Heart left ventricle (tissue), 16 donors: ENCODE results near the gene EREG. TPM values are rescaled to one million over a fixed set of nuclear protein-coding genes. Genes with fewer than 3 reads are reported as not detected.

Experiments used
- ATAC-seq, 4 donors: fragments of 200-7000 bp; cut with Tn5 transposase; one replicate each; pipeline ENCODE4 v1.9.1; 2020 to 2022; ENCODE audit warnings: moderate library complexity in 4 of 4, mild to moderate bottlenecking in 3 of 4, moderate number of reproducible peaks in 1 of 4
- DNase-seq, 5 donors: peaks; one replicate each; pipeline ENCODE4 v3.0.0-alpha.2; 2020
- H3K27ac ChIP-seq, 12 donors: fragments of 200-600 bp; sonication (generic) in 4 of 12; one replicate each; pipeline versions ENCODE4 v1.5.0 to v1.8.0; 2016 to 2022; ENCODE audit warnings: mild to moderate bottlenecking in 2 of 12
- H3K27me3 ChIP-seq, 9 donors: fragments of 200-600 bp; sonication (generic) in 2 of 9; one replicate each; pipeline versions ENCODE4 v1.5.1 to v1.8.0; 2016 to 2022; ENCODE audit warnings: mild to moderate bottlenecking in 3 of 9
- H3K36me3 ChIP-seq, 9 donors: fragments of 200-600 bp; sonication (generic) in 2 of 9; one replicate each; pipeline versions ENCODE4 v1.5.0 to v1.8.0; 2018 to 2022; ENCODE audit warnings: mild to moderate bottlenecking in 2 of 9
- H3K4me1 ChIP-seq, 12 donors: fragments of 200-600 bp; sonication (generic) in 4 of 12; one replicate each; pipeline versions ENCODE4 v1.5.0 to v1.8.0; 2016 to 2022; ENCODE audit warnings: mild to moderate bottlenecking in 3 of 12
- H3K4me3 ChIP-seq, 12 donors: fragments of 200-600 bp; sonication (generic) in 4 of 12; one replicate each; pipeline versions ENCODE4 v1.5.0 to v1.8.0; 2017 to 2022; ENCODE audit warnings: mild to moderate bottlenecking in 9 of 12, moderate library complexity in 4 of 12
- H3K9me3 ChIP-seq, 12 donors: fragments of 200-600 bp; sonication (generic) in 4 of 12; one replicate each; pipeline versions ENCODE4 v1.5.0 to v1.8.0; 2016 to 2022; ENCODE audit warnings: mild to moderate bottlenecking in 1 of 12
- POLR2A ChIP-seq, 2 donors: fragments of 450-650 bp; IDR thresholded peaks; one replicate each; pipeline ENCODE4 v1.6.1; 2017; ENCODE audit warnings: antibody characterized with exemption in 2 of 2, mild to moderate bottlenecking in 2 of 2, moderate library complexity in 2 of 2
- WGBS, 4 donors: extraction: QIAGEN DNeasy Blood & Tissue Kit in 2 of 4; methylation state at CpG; one replicate each; pipeline versions ENCODE4 v1.1.5 to v1.1.7; 2013 to 2018; 5-methylcytosine and 5-hydroxymethylcytosine counted together
- intact Hi-C, 10 donors: fragments of 100-400 bp; cut with DNase I; formaldehyde crosslinking; loops; one replicate each; pipeline versions ENCODE4 v1.11.1 to v1.14.2; 2022
- polyA plus RNA-seq, 2 donors: library from polyadenylated mRNA; stranded (reverse); fragments of 200-250 nt; gene quantifications; one replicate each; pipeline ENCODE4 v1.2.3, GENCODE V29; 2013
- total RNA-seq, 9 donors: library from RNA; depleted of rRNA in 2 of 9; stranded (reverse); fragments of >200 nt in 2 of 9; fragmentation: NEBNext Ultra II Directional in 3 of 9; extraction: Animal tissue kit (Norgen Biotek cat#: 25700) in 3 of 9; gene quantifications; one replicate each; pipeline versions ENCODE4 v1.1.0 to v1.2.4, GENCODE V29; 2016 to 2023
- TF ChIP-seq, protein P1 (sequence below), 12 donors: fragments of 200-600 bp; sonication (generic) in 4 of 12; IDR thresholded peaks; one replicate each; pipeline versions ENCODE4 v1.5.0 to v1.8.0; 2018 to 2022; ENCODE audit warnings: antibody characterized with exemption in 12 of 12, mild to moderate bottlenecking in 5 of 12
- donor health status: ischemic (EF 13 %, LVEDD 7.1; RV severe dilation, severe dysfunction).
- donor health status: healthy with polysubstance abuse.
- donor health status: DM: no; HTN: yes; CAD: no.
- donor health status: DM: no; HTN: no; CAD: no.
- donor health status: ischemic (EF 25% LVEDD 6.9; RV normal size, moderate dysfunction).
- donor health status: ischemic (EF 25% LVEDD 5.7; RV mildly dilated, moderate dysfunction).
- donor health status: healthy.
- donor health status: DM: yes; HTN: yes; CAD: no.
- donor health status: ischemic (EF 35%, LVEDD 5.7; RV mildly dilated, moderate dysfunction).
- donor health status: nonischemic (EF 11% LVEDD 7.7; RV severe dilation, severe dysfunction).
- donor health status: DM: yes; HTN: yes; CAD: no.
- donor health status: PGD.
- donor health status: ischemic (EF 29% LVEDD 5.4; RV normal size, mild dysfunction).
- donor health status: nonischemic (EF 23%, LVEDD 6.1; RV moderate dilation, normal function).

EREG gene
- total and polyA plus RNA-seq, 11 donors, result 0.09 to 8.6 (median 0.83) TPM; not detected in 3

DNA sequence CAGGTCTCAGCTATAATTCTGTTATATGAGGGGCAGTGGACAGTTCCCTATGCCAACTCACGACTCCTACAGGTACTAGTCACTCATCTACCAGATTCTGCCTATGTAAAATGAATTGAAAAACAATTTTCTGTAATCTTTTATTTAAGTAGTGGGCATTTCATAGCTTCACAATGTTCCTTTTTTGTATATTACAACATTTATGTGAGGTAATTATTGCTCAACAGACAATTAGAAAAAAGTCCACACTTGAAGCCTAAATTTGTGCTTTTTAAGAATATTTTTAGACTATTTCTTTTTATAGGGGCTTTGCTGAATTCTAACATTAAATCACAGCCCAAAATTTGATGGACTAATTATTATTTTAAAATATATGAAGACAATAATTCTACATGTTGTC lies 20.4 kb downstream of the EREG start:
- Histone ChIP-seq H3K27ac (no peak overlapping the region), H3K27me3 (no peaks in the 10 kb centered on the region), H3K36me3 (no peaks in the 10 kb centered on the region), H3K4me3 (no peak overlapping the region), H3K4me1 (no peaks in the 10 kb centered on the region), H3K9me3 (no peaks in the 10 kb centered on the region)
- DNase-seq, result no peak
- no peak for ATAC-seq
- intact Hi-C loops, result no loop called here
- TF ChIP-seq, protein P1, sequence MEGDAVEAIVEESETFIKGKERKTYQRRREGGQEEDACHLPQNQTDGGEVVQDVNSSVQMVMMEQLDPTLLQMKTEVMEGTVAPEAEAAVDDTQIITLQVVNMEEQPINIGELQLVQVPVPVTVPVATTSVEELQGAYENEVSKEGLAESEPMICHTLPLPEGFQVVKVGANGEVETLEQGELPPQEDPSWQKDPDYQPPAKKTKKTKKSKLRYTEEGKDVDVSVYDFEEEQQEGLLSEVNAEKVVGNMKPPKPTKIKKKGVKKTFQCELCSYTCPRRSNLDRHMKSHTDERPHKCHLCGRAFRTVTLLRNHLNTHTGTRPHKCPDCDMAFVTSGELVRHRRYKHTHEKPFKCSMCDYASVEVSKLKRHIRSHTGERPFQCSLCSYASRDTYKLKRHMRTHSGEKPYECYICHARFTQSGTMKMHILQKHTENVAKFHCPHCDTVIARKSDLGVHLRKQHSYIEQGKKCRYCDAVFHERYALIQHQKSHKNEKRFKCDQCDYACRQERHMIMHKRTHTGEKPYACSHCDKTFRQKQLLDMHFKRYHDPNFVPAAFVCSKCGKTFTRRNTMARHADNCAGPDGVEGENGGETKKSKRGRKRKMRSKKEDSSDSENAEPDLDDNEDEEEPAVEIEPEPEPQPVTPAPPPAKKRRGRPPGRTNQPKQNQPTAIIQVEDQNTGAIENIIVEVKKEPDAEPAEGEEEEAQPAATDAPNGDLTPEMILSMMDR (IDR thresholded peaks at IDR 0.05), result no peak
- TF ChIP-seq POLR2A (IDR thresholded peaks at IDR 0.05), result no peak
- WGBS, 4 donors, result 67 to 88% (median 72%) methylated on average over 1 of the region's 1 CpG

DNA sequence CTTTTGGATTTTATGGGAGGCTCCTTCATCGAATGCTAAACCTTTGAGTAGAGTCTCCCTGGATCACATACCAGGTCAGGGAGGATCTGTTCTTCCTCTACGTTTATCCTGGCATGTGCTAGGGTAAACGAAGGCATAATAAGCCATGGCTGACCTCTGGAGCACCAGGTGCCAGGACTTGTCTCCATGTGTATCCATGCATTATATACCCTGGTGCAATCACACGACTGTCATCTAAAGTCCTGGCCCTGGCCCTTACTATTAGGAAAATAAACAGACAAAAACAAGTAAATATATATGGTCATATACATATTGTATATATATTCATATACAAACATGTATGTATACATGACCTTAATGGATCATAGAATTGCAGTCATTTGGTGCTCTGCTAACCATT lies 21.2 kb downstream of the EREG start:
- DNase-seq (no peak), ATAC-seq (no peak)
- 56 to 67% (median 62%) methylated on average over 4 of the region's 4 CpGs for WGBS, 4 donors
- TF ChIP-seq POLR2A (IDR thresholded peaks at IDR 0.05), result no peak
- TF ChIP-seq, protein P1 (IDR thresholded peaks at IDR 0.05), result no peak
- Histone ChIP-seq H3K27ac (no peak overlapping the region), H3K4me1 (no peaks in the 10 kb centered on the region), H3K36me3 (no peaks in the 10 kb centered on the region), H3K9me3 (no peaks in the 10 kb centered on the region), H3K27me3 (no peaks in the 10 kb centered on the region), H3K4me3 (no peak overlapping the region)
- intact Hi-C loops, result no loop called here

DNA sequence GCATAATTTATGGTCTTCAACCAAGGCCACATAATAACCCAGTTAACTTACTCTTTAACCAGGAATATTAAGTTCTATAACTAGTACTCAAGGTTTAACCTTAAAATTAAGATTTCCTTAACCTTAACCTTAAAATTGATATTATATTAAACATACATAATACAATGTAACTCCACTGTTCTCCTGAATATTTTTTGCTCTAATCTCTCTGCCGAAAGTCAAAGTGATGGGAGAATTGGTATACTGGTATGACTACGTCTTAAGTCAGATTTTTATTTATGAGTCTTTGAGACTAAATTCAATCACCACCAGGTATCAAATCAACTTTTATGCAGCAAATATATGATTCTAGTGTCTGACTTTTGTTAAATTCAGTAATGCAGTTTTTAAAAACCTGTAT lies 22.8 kb downstream of the EREG start:
- no peaks in the 10 kb centered on the region for H3K9me3 ChIP-seq
- no peak for TF ChIP-seq POLR2A (IDR thresholded peaks at IDR 0.05)
- TF ChIP-seq, protein P1 (IDR thresholded peaks at IDR 0.05), result no peak
- WGBS, 4 donors, result 93 to 99% (median 96%) methylated on average over 2 of the region's 2 CpGs
- DNase-seq (no peak), ATAC-seq (no peak)
- H3K4me1 ChIP-seq, result no peaks in the 10 kb centered on the region
- no peak overlapping the region for H3K4me3 ChIP-seq
- no peaks in the 10 kb centered on the region for H3K27me3 ChIP-seq
- H3K27ac ChIP-seq, result no peak overlapping the region
- intact Hi-C loops, result no loop called here
- no peaks in the 10 kb centered on the region for H3K36me3 ChIP-seq

DNA sequence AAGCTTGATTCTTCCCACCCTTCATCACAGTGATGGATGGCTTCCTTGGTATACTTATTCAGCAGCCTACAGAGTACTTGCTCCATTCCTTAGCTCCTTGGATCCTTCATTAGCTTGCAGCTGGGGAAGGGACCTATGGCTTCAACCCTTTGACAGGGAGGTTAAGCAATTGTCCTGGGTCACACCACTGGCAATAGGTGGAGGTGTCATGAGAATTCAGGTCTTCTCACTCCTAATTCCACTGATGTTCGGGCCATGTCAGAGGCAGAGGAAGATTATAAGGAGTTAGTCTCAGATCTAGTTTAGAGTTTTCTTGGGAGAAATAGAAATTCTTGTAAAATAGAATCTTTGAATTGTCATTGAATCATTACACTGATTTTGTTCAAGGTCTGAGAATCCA lies 24.5 kb downstream of the EREG start:
- Histone ChIP-seq H3K9me3 (no peaks in the 10 kb centered on the region), H3K4me1 (no peaks in the 10 kb centered on the region), H3K4me3 (no peak overlapping the region), H3K27me3 (no peaks in the 10 kb centered on the region), H3K36me3 (no peaks in the 10 kb centered on the region), H3K27ac (no peak overlapping the region)
- ATAC-seq (no peak), DNase-seq (no peak)
- intact Hi-C loops, result no loop called here
- TF ChIP-seq POLR2A (IDR thresholded peaks at IDR 0.05), result no peak
- TF ChIP-seq, protein P1 (IDR thresholded peaks at IDR 0.05), result no peak
- 92 to 97% (median 94%) methylated on average over 1 of the region's 1 CpG for WGBS, 4 donors
